ENCODE measurements around the gene SALL4. TPM values are rescaled to one million over a fixed set of nuclear protein-coding genes. Genes with fewer than 3 reads are reported as not detected.
"Not testable (repeated sequence)": the region's sequence is repeated elsewhere in the genome, so short reads cannot be mapped to it uniquely, and the experiment has no call there.

Gene SALL4
- total RNA-seq, 1 donor from 2014 or later: 0.09 TPM

GRCh38 chr20:51759769-51760510, 42.4 kb downstream of the SALL4 start:
- Histone ChIP-seq H3K4me3 (no peak overlapping the region), H3K36me3 (no peaks in the 10 kb centered on the region), H3K27ac (no peak overlapping the region), H3K4me1 (no peaks in the 10 kb centered on the region), H3K9me3 (no peaks in the 10 kb centered on the region), H3K27me3 (ENCODE audit: low read depth) (no peaks in the 10 kb centered on the region)
- no peak for DNase-seq
- TF ChIP-seq CTCF (IDR thresholded peaks at IDR 0.05): no peak
- ATAC-seq: no peak
- intact Hi-C loops (cut with DNase I): no loop called here

- no peak overlapping the region for H3K27ac ChIP-seq
- intact Hi-C loops (cut with DNase I): no loop called here
- peak in 1 of 2 donors; percentile 60 for ATAC-seq
- no peaks in the 10 kb centered on the region for H3K36me3 ChIP-seq
- no peaks in the 10 kb centered on the region for H3K9me3 ChIP-seq
- no peak for TF ChIP-seq CTCF (IDR thresholded peaks at IDR 0.05)
- no peaks in the 10 kb centered on the region for H3K27me3 ChIP-seq (ENCODE audit: low read depth)
- H3K4me3 ChIP-seq: no peak overlapping the region
- no peak for DNase-seq
- H3K4me1 ChIP-seq: no peaks in the 10 kb centered on the region
Observed at GRCh38 chr20:51758978-51759544, 43.3 kb downstream of the SALL4 start.

GRCh38 chr20:51757226-51757625, 45.1 kb downstream of the SALL4 start:
- Histone ChIP-seq H3K36me3 (no peaks in the 10 kb centered on the region), H3K27ac (no peak overlapping the region), H3K27me3 (ENCODE audit: low read depth) (no peaks in the 10 kb centered on the region), H3K4me1 (peaks cover 5% of the 10 kb centered on the region), H3K4me3 (no peak overlapping the region), H3K9me3 (no peaks in the 10 kb centered on the region)
- DNase-seq (no peak), ATAC-seq (no peak)
- no peak for TF ChIP-seq CTCF (IDR thresholded peaks at IDR 0.05)
- intact Hi-C loops (cut with DNase I): no loop called here

- TF ChIP-seq CTCF (IDR thresholded peaks at IDR 0.05): no peak
- H3K4me1 ChIP-seq: peaks cover 8% of the 10 kb centered on the region
- intact Hi-C loops (cut with DNase I): no loop called here
- H3K4me3 ChIP-seq: no peak overlapping the region
- H3K27me3 ChIP-seq (ENCODE audit: low read depth): no peaks in the 10 kb centered on the region
- no peaks in the 10 kb centered on the region for H3K36me3 ChIP-seq
- H3K27ac ChIP-seq: no peak overlapping the region
- ATAC-seq (no peak), DNase-seq (no peak)
- H3K9me3 ChIP-seq: no peaks in the 10 kb centered on the region
Observed at GRCh38 chr20:51756653-51757052, 45.7 kb downstream of the SALL4 start.

GRCh38 chr20:51753220-51753619, 49.1 kb downstream of the SALL4 start:
- peaks cover 16% of the 10 kb centered on the region for H3K4me1 ChIP-seq
- intact Hi-C loops (cut with DNase I); H3K9me3 ChIP-seq; H3K4me3 ChIP-seq; H3K27me3 ChIP-seq (ENCODE audit: low read depth); H3K36me3 ChIP-seq; ATAC-seq; H3K27ac ChIP-seq; DNase-seq: not testable (repeated sequence)

GRCh38 chr20:51752343-51752951, 49.9 kb downstream of the SALL4 start:
- TF ChIP-seq CTCF (IDR thresholded peaks at IDR 0.05): no peak
- no peaks in the 10 kb centered on the region for H3K36me3 ChIP-seq
- no peaks in the 10 kb centered on the region for H3K27me3 ChIP-seq (ENCODE audit: low read depth)
- H3K4me3 ChIP-seq: no peak overlapping the region
- peak overlapping the region; percentile 9 for H3K27ac ChIP-seq
- intact Hi-C loops (cut with DNase I): no loop called here
- ATAC-seq (peak in 1 of 2 donors; percentile 47), DNase-seq (no peak)
- peaks cover 16% of the 10 kb centered on the region for H3K4me1 ChIP-seq
- H3K9me3 ChIP-seq: no peaks in the 10 kb centered on the region
